IPS-NIHi7 (cell line): ENCODE data around the gene GAB2.
A peak's percentile ranks its signal among the peaks of the same experiment; 100 is the strongest.
"Not testable (repeated sequence)": the region's sequence is repeated elsewhere in the genome, so short reads cannot be mapped to it uniquely, and the experiment has no call there.

Experiments used
- DNase-seq: peaks from one replicate; pipeline ENCODE4 v3.0.0; 2012; ENCODE audit warnings: mixed read lengths; ENCODE audit errors: extremely low spot score

GAB2 gene

GRCh38 chr11:78370406-78371172 lies 47.0 kb downstream of the GAB2 start:
- peak; percentile 19 for DNase-seq

- DNase-seq: peak; percentile 75
These were observed 52.2 kb downstream of the GAB2 start for GRCh38 chr11:78365381-78365792.

- no peak for DNase-seq
These were observed 53.4 kb downstream of the GAB2 start for GRCh38 chr11:78364128-78364751.

- no peak for DNase-seq
These were observed 54.5 kb downstream of the GAB2 start for GRCh38 chr11:78363024-78363619.

GRCh38 chr11:78361228-78361627 lies 56.4 kb downstream of the GAB2 start:
- DNase-seq: no peak

GRCh38 chr11:78359921-78360320 lies 57.7 kb downstream of the GAB2 start:
- DNase-seq: no peak

- DNase-seq: not testable (repeated sequence)
These were observed 59.7 kb downstream of the GAB2 start for GRCh38 chr11:78357924-78358323.

GRCh38 chr11:78357425-78357824 lies 60.2 kb downstream of the GAB2 start:
- not testable (repeated sequence) for DNase-seq

GRCh38 chr11:78355742-78356141 lies 61.9 kb downstream of the GAB2 start:
- not testable (repeated sequence) for DNase-seq

GRCh38 chr11:78355309-78355705 lies 62.3 kb downstream of the GAB2 start:
- no peak for DNase-seq

- no peak for DNase-seq
These were observed 63.0 kb downstream of the GAB2 start for GRCh38 chr11:78354408-78355308.

- DNase-seq: no peak
These were observed 65.4 kb downstream of the GAB2 start for GRCh38 chr11:78351979-78352841.

- no peak for DNase-seq
These were observed 66.4 kb downstream of the GAB2 start for GRCh38 chr11:78351193-78351592.

GRCh38 chr11:78350646-78351165 lies 66.9 kb downstream of the GAB2 start:
- DNase-seq: no peak

GRCh38 chr11:78350091-78350645 lies 67.5 kb downstream of the GAB2 start:
- no peak for DNase-seq

GRCh38 chr11:78349624-78350023 lies 68.0 kb downstream of the GAB2 start:
- no peak for DNase-seq

- DNase-seq: no peak
These were observed 68.5 kb downstream of the GAB2 start for GRCh38 chr11:78349114-78349513.

GRCh38 chr11:78347956-78348355 lies 69.7 kb downstream of the GAB2 start:
- no peak for DNase-seq

- DNase-seq: no peak
These were observed 70.8 kb downstream of the GAB2 start for GRCh38 chr11:78346799-78347198.

GRCh38 chr11:78345450-78345849 lies 72.2 kb downstream of the GAB2 start:
- DNase-seq: no peak
